HCT116 (cell line): ENCODE measurements around the gene MED26. TPM values are rescaled to one million over a fixed set of nuclear protein-coding genes. Genes with fewer than 3 reads are reported as not detected.

Source experiments
- ATAC-seq: fragments of 200-7000 bp; cut with Tn5 transposase; 2 replicates; pipeline ENCODE4 v1.9.1; 2020; ENCODE audit warnings: mild to moderate bottlenecking, moderate library complexity
- BruUV-seq: library from RNA; stranded (reverse); fragments of 400-500 nt; replicated peaks from 2 replicates; lab custom pipeline; 2021; lab: Mats Ljungman, UMichigan
- CTCF ChIA-PET: fragments of 300-600 bp; sonication (Branson Sonifier 250); formaldehyde crosslinking; loops from one replicate; lab custom pipeline; 2021; ENCODE audit warnings: antibody characterized with exemption; lab: Charles Lee
- POLR2A ChIA-PET: fragments of 300-600, 350-600 bp; sonication (Branson Sonifier 250); formaldehyde crosslinking; loops from one replicate; lab custom pipeline; 2021; ENCODE audit warnings: antibody characterized with exemption; lab: Charles Lee
- RAD21 ChIA-PET, 2 experiments: fragments of 300-600 bp; sonication (Branson Sonifier 250); formaldehyde crosslinking; loops; one replicate each; lab custom pipeline; 2023; ENCODE audit warnings: low total read pairs in 2 of 2; ENCODE audit not compliant: uncharacterized antibody in 2 of 2, unreplicated experiment in 2 of 2, low non-redundant PET in 1 of 2; lab: Charles Lee
- DNase-seq: peaks from one replicate; pipeline ENCODE4 v3.0.0-alpha.2; 2010; ENCODE audit warnings: low read depth, low spot score
- H2AFZ ChIP-seq: fragments of 200-600 bp; shearing (Covaris generic), sonication (generic); 2 replicates; pipeline ENCODE4 v1.6.1; 2017; ENCODE audit warnings: low read depth, mixed run types, mixed read lengths, antibody characterized with exemption, low read length; ENCODE audit not compliant: poor library complexity, severe bottlenecking
- H3K27ac ChIP-seq: 2 replicates; pipeline ENCODE4 v1.5.1; 2012; ENCODE audit warnings: low read depth, low read length
- H3K27me3 ChIP-seq: fragments of 200-600 bp; sonication (generic); 2 replicates; pipeline ENCODE4 v1.6.1; 2016; ENCODE audit warnings: mixed run types, low read length, mixed read lengths; ENCODE audit not compliant: insufficient read depth
- H3K36me3 ChIP-seq, 2 experiments: fragments of 200-500 bp in 1 of 2; fragments of 200-600 bp in 1 of 2; sonication (Bioruptor generic) in 1 of 2; sonication (generic) in 1 of 2; 2 replicates each; pipeline versions ENCODE4 v1.5.1 to v1.6.1; 2014 to 2016; ENCODE audit warnings: low read length in 2 of 2, inconsistent platforms in 1 of 2, mixed read lengths in 1 of 2, mixed run types in 1 of 2; ENCODE audit not compliant: insufficient read depth in 2 of 2, control insufficient read depth in 1 of 2
- H3K4me1 ChIP-seq, 2 experiments: fragments of 200-600 bp in 1 of 2; sonication (generic) in 1 of 2; 2 replicates each; pipeline versions ENCODE4 v1.5.1 to v1.6.1; 2012 to 2017; ENCODE audit warnings: low read length in 2 of 2, inconsistent platforms in 1 of 2, mild to moderate bottlenecking in 1 of 2, mixed read lengths in 1 of 2, mixed run types in 1 of 2, moderate library complexity in 1 of 2; ENCODE audit not compliant: insufficient read depth in 2 of 2, control insufficient read depth in 1 of 2
- H3K4me2 ChIP-seq: fragments of 200-600 bp; sonication (generic); 2 replicates; pipeline ENCODE4 v1.6.1; 2017; ENCODE audit warnings: mixed run types, low read length, mixed read lengths
- H3K4me3 ChIP-seq, 2 experiments: fragments of 200-600 bp in 1 of 2; sonication (generic) in 1 of 2; replicated peaks in 1 of 2; 2 replicates each; pipeline ENCODE4 v1.5.1; 2011 to 2016; ENCODE audit warnings: low read length in 2 of 2, control low read depth in 1 of 2, low read depth in 1 of 2, mild to moderate bottlenecking in 1 of 2, mixed read lengths in 1 of 2, mixed run types in 1 of 2
- H3K79me2 ChIP-seq: fragments of 200-600 bp; sonication (generic); 2 replicates; pipeline ENCODE4 v1.6.1; 2017; ENCODE audit warnings: mild to moderate bottlenecking, mixed run types, low read length, moderate library complexity, mixed read lengths; ENCODE audit not compliant: insufficient read depth
- H3K9ac ChIP-seq: fragments of 200-600 bp; sonication (generic); 2 replicates; pipeline ENCODE4 v1.6.1; 2016; ENCODE audit warnings: low read length, mixed read lengths
- H3K9me2 ChIP-seq: fragments of 200-600 bp; sonication (generic), shearing (Covaris generic); 2 replicates; pipeline ENCODE4 v1.6.1; 2017; ENCODE audit warnings: mixed run types, mild to moderate bottlenecking, moderate library complexity; ENCODE audit not compliant: insufficient read depth
- H3K9me3 ChIP-seq, 2 experiments: fragments of 200-500 bp in 1 of 2; fragments of 200-600 bp in 1 of 2; sonication (Bioruptor generic) in 1 of 2; sonication (generic) in 1 of 2; 2 replicates each; pipeline ENCODE4 v1.6.1; 2014 to 2017; ENCODE audit warnings: low read length in 2 of 2, mixed read lengths in 2 of 2, inconsistent platforms in 1 of 2, low read depth in 1 of 2, mild to moderate bottlenecking in 1 of 2, mixed run types in 1 of 2, moderate library complexity in 1 of 2; ENCODE audit not compliant: control insufficient read depth in 1 of 2, insufficient read depth in 1 of 2
- H4K20me1 ChIP-seq: fragments of 200-600 bp; sonication (generic), shearing (Covaris generic); 2 replicates; pipeline ENCODE4 v1.6.1; 2017; ENCODE audit warnings: mixed run types, mild to moderate bottlenecking, moderate library complexity; ENCODE audit not compliant: insufficient read depth
- CEBPB ChIP-seq: IDR thresholded peaks from 2 replicates; pipeline ENCODE4 v1.6.1; 2012; ENCODE audit warnings: low read depth
- EGR1 ChIP-seq: IDR thresholded peaks from 2 replicates; pipeline ENCODE4 v1.6.1; 2012; ENCODE audit warnings: low read depth
- EZH2 ChIP-seq: fragments of 200-600 bp; sonication (generic); IDR thresholded peaks from 2 replicates; pipeline ENCODE4 v1.6.1; 2017; ENCODE audit warnings: antibody characterized with exemption, mixed run types
- POLR2A ChIP-seq: IDR thresholded peaks from 2 replicates; pipeline ENCODE4 v1.7.0; 2011; ENCODE audit warnings: borderline replicate concordance; ENCODE audit not compliant: insufficient read depth, insufficient read length; ENCODE audit errors: extremely low read depth
- RAD21 ChIP-seq: IDR thresholded peaks from 2 replicates; pipeline ENCODE4 v1.6.1; 2012; ENCODE audit warnings: low read depth, mild to moderate bottlenecking
- SRF ChIP-seq: IDR thresholded peaks from 2 replicates; pipeline ENCODE4 v1.6.1; 2012; ENCODE audit warnings: low read depth
- TCF7L2 ChIP-seq: IDR thresholded peaks from 2 replicates; pipeline ENCODE4 v1.7.0; 2011; ENCODE audit warnings: borderline replicate concordance, inconsistent platforms; ENCODE audit not compliant: insufficient read depth, insufficient read length; ENCODE audit errors: extremely low read depth
- ZFX ChIP-seq: fragments of 450-650 bp; IDR thresholded peaks from 2 replicates; pipeline ENCODE4 v1.6.1; 2017
- ZNF274 ChIP-seq: fragments of 200-500 bp; sonication (Bioruptor generic); IDR thresholded peaks from 2 replicates; pipeline ENCODE4 v1.6.1; 2014; ENCODE audit warnings: mild to moderate bottlenecking, low read depth, low read length, inconsistent platforms
- intact Hi-C: fragments of 100-400 bp; cut with micrococcal nuclease; formaldehyde crosslinking; loops from 2 replicates; pipeline ENCODE4 v1.10.0; 2022
- total RNA-seq: library from RNA; stranded (reverse); gene quantifications from one replicate; pipeline ENCODE4 v1.2.1, GENCODE V29; 2021; ENCODE audit not compliant: unreplicated experiment
- TF ChIP-seq, protein P1 (sequence below): IDR thresholded peaks from 2 replicates; pipeline ENCODE4 v1.6.1; 2012; ENCODE audit warnings: low read depth
- TF ChIP-seq, protein P2 (sequence below): IDR thresholded peaks from 2 replicates; pipeline ENCODE4 v1.6.1; 2011; ENCODE audit warnings: mild to moderate bottlenecking, low read length, moderate library complexity; ENCODE audit not compliant: insufficient replicate concordance; ENCODE audit errors: extremely low read depth

MED26 gene
- total RNA-seq, 1 experiment from 2014 or later = 13.3 TPM

DNA sequence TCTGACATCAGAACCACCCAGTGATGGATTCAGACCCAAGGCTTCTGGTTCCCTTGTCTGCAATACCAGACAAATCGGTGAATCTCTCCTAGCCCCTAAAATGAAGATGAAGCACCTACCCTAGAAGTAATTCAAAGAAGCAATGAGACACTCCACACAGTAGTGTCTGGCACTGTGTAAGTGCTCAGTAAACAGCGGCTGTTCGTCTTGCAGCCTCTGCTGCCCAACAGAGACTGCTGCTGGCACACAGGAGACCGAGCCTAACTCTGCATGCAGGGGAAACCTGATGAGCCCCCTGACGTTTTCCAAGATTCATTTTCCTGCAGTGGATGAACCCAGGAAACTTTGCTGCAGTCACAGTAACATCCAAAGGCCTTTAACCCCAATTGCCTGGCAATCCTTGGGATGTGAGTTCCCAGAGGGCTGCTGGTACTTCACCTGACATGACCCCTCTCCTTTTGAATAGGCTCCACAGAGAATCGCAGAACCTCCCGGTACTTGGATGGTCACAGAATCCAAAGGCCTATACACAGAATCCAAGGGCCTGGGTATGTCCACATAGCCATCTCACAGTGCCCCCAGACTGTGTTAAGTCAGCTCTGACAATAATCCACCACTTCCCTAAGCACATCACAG is 6.7 kb downstream of the MED26 start (continued):
- TF ChIP-seq, protein P1, sequence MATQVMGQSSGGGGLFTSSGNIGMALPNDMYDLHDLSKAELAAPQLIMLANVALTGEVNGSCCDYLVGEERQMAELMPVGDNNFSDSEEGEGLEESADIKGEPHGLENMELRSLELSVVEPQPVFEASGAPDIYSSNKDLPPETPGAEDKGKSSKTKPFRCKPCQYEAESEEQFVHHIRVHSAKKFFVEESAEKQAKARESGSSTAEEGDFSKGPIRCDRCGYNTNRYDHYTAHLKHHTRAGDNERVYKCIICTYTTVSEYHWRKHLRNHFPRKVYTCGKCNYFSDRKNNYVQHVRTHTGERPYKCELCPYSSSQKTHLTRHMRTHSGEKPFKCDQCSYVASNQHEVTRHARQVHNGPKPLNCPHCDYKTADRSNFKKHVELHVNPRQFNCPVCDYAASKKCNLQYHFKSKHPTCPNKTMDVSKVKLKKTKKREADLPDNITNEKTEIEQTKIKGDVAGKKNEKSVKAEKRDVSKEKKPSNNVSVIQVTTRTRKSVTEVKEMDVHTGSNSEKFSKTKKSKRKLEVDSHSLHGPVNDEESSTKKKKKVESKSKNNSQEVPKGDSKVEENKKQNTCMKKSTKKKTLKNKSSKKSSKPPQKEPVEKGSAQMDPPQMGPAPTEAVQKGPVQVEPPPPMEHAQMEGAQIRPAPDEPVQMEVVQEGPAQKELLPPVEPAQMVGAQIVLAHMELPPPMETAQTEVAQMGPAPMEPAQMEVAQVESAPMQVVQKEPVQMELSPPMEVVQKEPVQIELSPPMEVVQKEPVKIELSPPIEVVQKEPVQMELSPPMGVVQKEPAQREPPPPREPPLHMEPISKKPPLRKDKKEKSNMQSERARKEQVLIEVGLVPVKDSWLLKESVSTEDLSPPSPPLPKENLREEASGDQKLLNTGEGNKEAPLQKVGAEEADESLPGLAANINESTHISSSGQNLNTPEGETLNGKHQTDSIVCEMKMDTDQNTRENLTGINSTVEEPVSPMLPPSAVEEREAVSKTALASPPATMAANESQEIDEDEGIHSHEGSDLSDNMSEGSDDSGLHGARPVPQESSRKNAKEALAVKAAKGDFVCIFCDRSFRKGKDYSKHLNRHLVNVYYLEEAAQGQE = no peak
- TF ChIP-seq, protein P2, sequence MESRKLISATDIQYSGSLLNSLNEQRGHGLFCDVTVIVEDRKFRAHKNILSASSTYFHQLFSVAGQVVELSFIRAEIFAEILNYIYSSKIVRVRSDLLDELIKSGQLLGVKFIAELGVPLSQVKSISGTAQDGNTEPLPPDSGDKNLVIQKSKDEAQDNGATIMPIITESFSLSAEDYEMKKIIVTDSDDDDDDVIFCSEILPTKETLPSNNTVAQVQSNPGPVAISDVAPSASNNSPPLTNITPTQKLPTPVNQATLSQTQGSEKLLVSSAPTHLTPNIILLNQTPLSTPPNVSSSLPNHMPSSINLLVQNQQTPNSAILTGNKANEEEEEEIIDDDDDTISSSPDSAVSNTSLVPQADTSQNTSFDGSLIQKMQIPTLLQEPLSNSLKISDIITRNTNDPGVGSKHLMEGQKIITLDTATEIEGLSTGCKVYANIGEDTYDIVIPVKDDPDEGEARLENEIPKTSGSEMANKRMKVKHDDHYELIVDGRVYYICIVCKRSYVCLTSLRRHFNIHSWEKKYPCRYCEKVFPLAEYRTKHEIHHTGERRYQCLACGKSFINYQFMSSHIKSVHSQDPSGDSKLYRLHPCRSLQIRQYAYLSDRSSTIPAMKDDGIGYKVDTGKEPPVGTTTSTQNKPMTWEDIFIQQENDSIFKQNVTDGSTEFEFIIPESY = no peak
- no peak for TF ChIP-seq RAD21
- TF ChIP-seq, all 23 proteins: peak for 0

DNA sequence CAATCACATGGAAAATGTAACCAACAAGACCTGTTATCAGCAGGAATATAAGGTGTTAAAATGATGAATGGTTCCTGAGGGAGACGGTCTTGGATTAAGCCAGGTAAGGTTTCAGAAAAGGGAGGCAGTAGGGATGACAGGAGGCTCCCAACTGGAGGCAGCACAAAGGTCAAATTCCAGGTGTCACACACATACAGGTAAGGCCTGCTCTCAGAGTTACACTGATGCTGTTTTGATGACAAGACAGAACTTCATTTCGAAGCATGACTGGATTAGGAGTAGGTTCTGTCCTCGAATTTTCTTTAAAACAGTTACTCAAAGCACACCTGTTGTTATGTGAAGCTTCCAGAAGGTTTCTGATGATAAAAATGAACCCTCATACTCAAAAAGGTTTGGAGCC is 7.4 kb downstream of the MED26 start:
- DNase-seq (no peak), ATAC-seq (no peak)
- intact Hi-C loops = no loop called here
- no peak overlapping the region for H3K4me2 ChIP-seq
- ChIA-PET POLR2A (no interaction called here), RAD21 (no interaction called here), CTCF (no interaction called here)
- H3K4me1 ChIP-seq = 0 out of 4 replicates have a peak, but pooled peaks cover 0 to 8% of the 10 kb centered on the region in 2 experiments
- H3K27ac ChIP-seq = no peak overlapping the region
- H3K9me2 ChIP-seq = no peaks in the 10 kb centered on the region
- H3K27me3 ChIP-seq = no peaks in the 10 kb centered on the region
- no peak for TF ChIP-seq SRF
- no peak for TF ChIP-seq ZFX
- no peak for TF ChIP-seq EGR1
- no peak for TF ChIP-seq TCF7L2
- no peak for TF ChIP-seq CEBPB
- TF ChIP-seq EZH2 = no peak
- no peak for TF ChIP-seq POLR2A
- no peak for TF ChIP-seq ZNF274
- TF ChIP-seq RAD21 = no peak
- no peak overlapping the region for H3K4me3 ChIP-seq
- no peak overlapping the region for H3K9ac ChIP-seq
- H2AFZ ChIP-seq = no peak overlapping the region
- H4K20me1 ChIP-seq = peaks cover 5% of the 10 kb centered on the region; the same call in 1 of the 2 replicates
- BruUV-seq = no TSS peak
- H3K36me3 ChIP-seq = peaks cover 3 to 16% of the 10 kb centered on the region in 2 experiments; a peak in 2 of 4 replicates
- no peaks in the 10 kb centered on the region for H3K9me3 ChIP-seq
- peaks cover 100% of the 10 kb centered on the region for H3K79me2 ChIP-seq
